Muscle layer of duodenum (tissue), 2 donors: ENCODE results near the gene CD2.

ENCODE experiments used
- H3K27ac ChIP-seq: one replicate; pipeline ENCODE4 v1.7.0; 2013; ENCODE audit warnings: mild to moderate bottlenecking, low read length
- H3K27me3 ChIP-seq: one replicate; pipeline ENCODE4 v1.7.0; 2013; ENCODE audit warnings: low read depth, mild to moderate bottlenecking, control low read depth, low read length
- H3K36me3 ChIP-seq, 2 donors: one replicate each; pipeline ENCODE4 v1.7.0; 2013; ENCODE audit warnings: low read length in 2 of 2, control low read depth in 1 of 2, mild to moderate bottlenecking in 1 of 2; ENCODE audit not compliant: insufficient read depth in 2 of 2, control insufficient read depth in 1 of 2
- H3K4me1 ChIP-seq, 2 donors: one replicate each; pipeline ENCODE4 v1.7.0; 2013; ENCODE audit warnings: low read length in 2 of 2, mild to moderate bottlenecking in 2 of 2, control low read depth in 1 of 2, moderate library complexity in 1 of 2; ENCODE audit not compliant: insufficient read depth in 2 of 2, control insufficient read depth in 1 of 2
- H3K4me3 ChIP-seq, 2 donors: one replicate each; pipeline ENCODE4 v1.7.0; 2013; ENCODE audit warnings: low read length in 2 of 2, low read depth in 1 of 2, mild to moderate bottlenecking in 1 of 2
- H3K9me3 ChIP-seq, 2 donors: one replicate each; pipeline ENCODE4 v1.7.0; 2013; ENCODE audit warnings: low read length in 2 of 2, control low read depth in 1 of 2, mild to moderate bottlenecking in 1 of 2; ENCODE audit not compliant: control insufficient read depth in 1 of 2
- donor health status: healthy.

The CD2 gene

GRCh38 chr1:116794804-116795481 lies 40.7 kb downstream of the CD2 start:
- Histone ChIP-seq H3K4me1 (no peaks in the 10 kb centered on the region), H3K9me3 (no peaks in the 10 kb centered on the region), H3K36me3 (no peaks in the 10 kb centered on the region), H3K27me3 (no peaks in the 10 kb centered on the region), H3K27ac (no peak overlapping the region), H3K4me3 (no peak overlapping the region)

- Histone ChIP-seq H3K4me1 (no peaks in the 10 kb centered on the region), H3K9me3 (no peaks in the 10 kb centered on the region), H3K36me3 (no peaks in the 10 kb centered on the region), H3K4me3 (no peak overlapping the region), H3K27ac (no peak overlapping the region), H3K27me3 (no peaks in the 10 kb centered on the region)
These were observed 41.2 kb downstream of the CD2 start for GRCh38 chr1:116795482-116795829.

- Histone ChIP-seq H3K9me3 (no peaks in the 10 kb centered on the region), H3K4me1 (no peaks in the 10 kb centered on the region), H3K36me3 (no peaks in the 10 kb centered on the region), H3K27me3 (no peaks in the 10 kb centered on the region), H3K27ac (no peak overlapping the region), H3K4me3 (no peak overlapping the region)
These were observed 50.5 kb downstream of the CD2 start for GRCh38 chr1:116804736-116805135.

GRCh38 chr1:116805398-116805797 lies 51.2 kb downstream of the CD2 start:
- H3K27ac ChIP-seq = no peak overlapping the region
- no peaks in the 10 kb centered on the region for H3K4me1 ChIP-seq
- no peaks in the 10 kb centered on the region for H3K36me3 ChIP-seq
- H3K4me3 ChIP-seq = no peak overlapping the region
- no peaks in the 10 kb centered on the region for H3K9me3 ChIP-seq
- H3K27me3 ChIP-seq = no peaks in the 10 kb centered on the region

GRCh38 chr1:116806245-116806644 lies 52.0 kb downstream of the CD2 start:
- H3K4me3 ChIP-seq = no peak overlapping the region
- no peaks in the 10 kb centered on the region for H3K9me3 ChIP-seq
- H3K4me1 ChIP-seq = no peaks in the 10 kb centered on the region
- H3K27ac ChIP-seq = no peak overlapping the region
- no peaks in the 10 kb centered on the region for H3K27me3 ChIP-seq
- no peaks in the 10 kb centered on the region for H3K36me3 ChIP-seq

GRCh38 chr1:116806671-116807070 lies 52.4 kb downstream of the CD2 start:
- no peak overlapping the region for H3K27ac ChIP-seq
- peaks cover 0 to 3% of the 10 kb centered on the region in 2 donors for H3K9me3 ChIP-seq
- no peaks in the 10 kb centered on the region for H3K36me3 ChIP-seq
- no peak overlapping the region for H3K4me3 ChIP-seq
- no peaks in the 10 kb centered on the region for H3K27me3 ChIP-seq
- H3K4me1 ChIP-seq = no peaks in the 10 kb centered on the region

GRCh38 chr1:116807394-116808199 lies 53.4 kb downstream of the CD2 start:
- peaks cover 0 to 6% of the 10 kb centered on the region in 2 donors for H3K9me3 ChIP-seq
- no peaks in the 10 kb centered on the region for H3K27me3 ChIP-seq
- no peak overlapping the region for H3K27ac ChIP-seq
- no peak overlapping the region for H3K4me3 ChIP-seq
- no peaks in the 10 kb centered on the region for H3K36me3 ChIP-seq
- no peaks in the 10 kb centered on the region for H3K4me1 ChIP-seq

GRCh38 chr1:116808200-116808847 lies 54.1 kb downstream of the CD2 start:
- H3K4me3 ChIP-seq = no peak overlapping the region
- H3K4me1 ChIP-seq = no peaks in the 10 kb centered on the region
- no peaks in the 10 kb centered on the region for H3K27me3 ChIP-seq
- no peak overlapping the region for H3K27ac ChIP-seq
- no peaks in the 10 kb centered on the region for H3K36me3 ChIP-seq
- peaks cover 0 to 8% of the 10 kb centered on the region in 2 donors for H3K9me3 ChIP-seq

- no peak overlapping the region for H3K27ac ChIP-seq
These were observed 54.7 kb downstream of the CD2 start for GRCh38 chr1:116808848-116809508.

GRCh38 chr1:116811321-116811720 lies 57.1 kb downstream of the CD2 start:
- Histone ChIP-seq H3K4me3 (no peak overlapping the region), H3K27ac (no peak overlapping the region), H3K9me3 (peaks cover 0 to 10% of the 10 kb centered on the region in 2 donors), H3K36me3 (no peaks in the 10 kb centered on the region), H3K4me1 (no peaks in the 10 kb centered on the region), H3K27me3 (no peaks in the 10 kb centered on the region)

More at GRCh38 chr1:116808848-116809508, 54.7 kb downstream of the CD2 start:
- Histone ChIP-seq H3K4me3 (no peak overlapping the region), H3K36me3 (no peaks in the 10 kb centered on the region), H3K27me3 (no peaks in the 10 kb centered on the region), H3K4me1 (no peaks in the 10 kb centered on the region), H3K9me3 (peaks cover 0 to 10% of the 10 kb centered on the region in 2 donors)
